Skeletal muscle satellite cell (primary cell): ENCODE measurements around the gene ODAD4.

Source experiments
- H3K27me3 ChIP-seq: 2 replicates; pipeline ENCODE4 v1.7.0; 2013; ENCODE audit warnings: low read length; ENCODE audit not compliant: control insufficient read depth, insufficient read depth
- H3K36me3 ChIP-seq: 2 replicates; pipeline ENCODE4 v1.7.0; 2013; ENCODE audit warnings: mild to moderate bottlenecking, control low read depth, low read length; ENCODE audit not compliant: insufficient read depth
- H3K4me1 ChIP-seq: 2 replicates; pipeline ENCODE4 v1.7.0; 2013; ENCODE audit warnings: low read length; ENCODE audit not compliant: control insufficient read depth, insufficient read depth
- H3K4me2 ChIP-seq: 2 replicates; pipeline ENCODE4 v1.7.0; 2013; ENCODE audit warnings: mild to moderate bottlenecking, low read length
- H3K4me3 ChIP-seq: 2 replicates; pipeline ENCODE4 v1.7.0; 2013; ENCODE audit warnings: low read length
- H3K9ac ChIP-seq: 2 replicates; pipeline ENCODE4 v1.7.0; 2013; ENCODE audit warnings: mild to moderate bottlenecking, low read depth, low read length, moderate library complexity
- H3K9me3 ChIP-seq: replicated peaks from 2 replicates; pipeline ENCODE4 v1.7.0; 2013; ENCODE audit warnings: mild to moderate bottlenecking, control low read depth, low read length

Gene ODAD4

GRCh38 chr17:41977991-41978390 is 47.6 kb downstream of the ODAD4 start:
- peaks cover 83% of the 10 kb centered on the region for H3K36me3 ChIP-seq
- peaks cover 25% of the 10 kb centered on the region for H3K4me1 ChIP-seq
- H3K9me3 ChIP-seq = no peaks in the 10 kb centered on the region
- H3K27me3 ChIP-seq = no peaks in the 10 kb centered on the region
- no peak overlapping the region for H3K9ac ChIP-seq
- no peak overlapping the region for H3K4me2 ChIP-seq
- no peak overlapping the region for H3K4me3 ChIP-seq

- Histone ChIP-seq H3K4me1 (peaks cover 2% of the 10 kb centered on the region), H3K4me3 (no peak overlapping the region), H3K4me2 (no peak overlapping the region), H3K9me3 (no peaks in the 10 kb centered on the region), H3K36me3 (peaks cover 76% of the 10 kb centered on the region), H3K27me3 (no peaks in the 10 kb centered on the region), H3K9ac (no peak overlapping the region)
Measured at GRCh38 chr17:41982026-41982760, 51.8 kb downstream of the ODAD4 start.

- H3K4me2 ChIP-seq = no peak overlapping the region
- no peaks in the 10 kb centered on the region for H3K9me3 ChIP-seq
- no peak overlapping the region for H3K9ac ChIP-seq
- peaks cover 2% of the 10 kb centered on the region for H3K4me1 ChIP-seq
- H3K4me3 ChIP-seq = no peak overlapping the region
- peaks cover 84% of the 10 kb centered on the region for H3K36me3 ChIP-seq
- no peaks in the 10 kb centered on the region for H3K27me3 ChIP-seq
Measured at GRCh38 chr17:41984454-41984853, 54.0 kb downstream of the ODAD4 start.

DNA sequence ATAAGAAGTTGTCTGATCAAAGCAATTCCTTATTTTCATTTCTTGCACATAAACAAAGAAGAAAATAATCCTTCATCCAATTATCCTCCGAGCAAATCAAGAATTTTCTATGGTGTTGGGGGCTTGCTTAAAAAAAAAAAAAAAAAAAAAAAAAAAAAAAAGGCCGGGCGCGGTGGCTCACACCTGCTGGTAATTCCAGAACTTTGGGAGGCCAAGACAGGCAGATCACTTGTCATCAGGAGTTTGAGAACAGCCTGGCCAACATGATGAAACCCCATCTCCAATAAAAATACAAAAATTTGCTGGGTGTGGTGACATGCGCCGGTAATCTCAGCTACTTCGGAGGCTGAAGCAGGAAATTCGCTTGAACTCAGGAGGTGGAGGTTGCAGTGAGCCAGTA is 55.5 kb downstream of the ODAD4 start:
- Histone ChIP-seq H3K4me1 (peaks cover 2% of the 10 kb centered on the region), H3K9me3 (no peaks in the 10 kb centered on the region), H3K4me2 (no peak overlapping the region), H3K4me3 (no peak overlapping the region), H3K27me3 (no peaks in the 10 kb centered on the region), H3K9ac (no peak overlapping the region), H3K36me3 (peaks cover 87% of the 10 kb centered on the region)

GRCh38 chr17:41986634-41987033 is 56.2 kb downstream of the ODAD4 start:
- H3K9me3 ChIP-seq = no peaks in the 10 kb centered on the region

DNA sequence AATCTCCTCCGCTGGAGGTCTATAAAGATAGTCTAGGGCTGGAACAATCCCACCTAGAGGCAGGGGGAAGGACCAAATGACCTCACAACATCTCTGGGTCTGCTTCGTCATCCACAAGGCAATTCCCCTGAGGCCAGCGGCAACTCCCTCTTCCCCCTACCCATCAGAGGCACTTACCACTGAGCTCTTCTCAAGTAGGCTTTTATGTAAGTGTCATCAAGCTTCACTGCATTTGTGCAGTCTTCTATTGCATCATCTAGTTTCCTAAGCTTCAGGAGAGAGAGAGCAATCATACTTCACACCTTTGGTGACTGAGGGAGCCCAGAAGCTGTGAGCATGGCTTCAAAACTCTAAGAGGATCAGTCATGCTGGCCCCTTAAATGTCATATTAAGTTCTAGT is 57.2 kb downstream of the ODAD4 start:
- peaks cover 84% of the 10 kb centered on the region for H3K36me3 ChIP-seq

More at GRCh38 chr17:41986634-41987033, 56.2 kb downstream of the ODAD4 start:
- Histone ChIP-seq H3K36me3 (peaks cover 89% of the 10 kb centered on the region), H3K9ac (no peak overlapping the region), H3K27me3 (no peaks in the 10 kb centered on the region), H3K4me3 (no peak overlapping the region), H3K4me1 (peaks cover 2% of the 10 kb centered on the region), H3K4me2 (no peak overlapping the region)

DNA sequence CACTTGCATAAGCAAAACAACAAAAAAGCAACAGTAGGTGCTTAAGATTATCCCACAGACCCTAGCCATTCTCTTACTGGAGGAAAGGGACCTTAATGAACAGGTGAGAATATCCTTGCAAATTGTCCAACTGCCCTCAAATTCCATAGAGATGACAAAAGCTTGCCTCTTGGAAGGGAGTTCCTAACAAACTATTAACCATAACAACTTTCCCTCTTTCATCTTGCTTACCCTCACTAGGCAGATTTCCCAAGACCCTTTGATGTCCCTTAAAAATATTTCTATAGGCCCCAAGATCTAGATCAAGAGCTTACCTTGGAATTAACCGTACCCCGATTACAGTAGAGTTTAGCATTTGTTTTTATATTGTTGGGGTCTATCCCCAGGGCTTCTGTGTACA is 58.0 kb downstream of the ODAD4 start:
- Histone ChIP-seq H3K4me3 (no peak overlapping the region), H3K9me3 (no peaks in the 10 kb centered on the region), H3K4me2 (no peak overlapping the region), H3K4me1 (peaks cover 14% of the 10 kb centered on the region), H3K36me3 (peaks cover 85% of the 10 kb centered on the region), H3K9ac (no peak overlapping the region), H3K27me3 (no peaks in the 10 kb centered on the region)

More for the DNA sequence above, 57.2 kb downstream of the ODAD4 start:
- no peaks in the 10 kb centered on the region for H3K27me3 ChIP-seq
- H3K4me2 ChIP-seq = no peak overlapping the region
- no peak overlapping the region for H3K9ac ChIP-seq
- H3K9me3 ChIP-seq = no peaks in the 10 kb centered on the region
- H3K4me3 ChIP-seq = no peak overlapping the region
- peaks cover 10% of the 10 kb centered on the region for H3K4me1 ChIP-seq

GRCh38 chr17:41989702-41990419 is 59.4 kb downstream of the ODAD4 start:
- Histone ChIP-seq H3K9ac (no peak overlapping the region), H3K4me2 (no peak overlapping the region), H3K4me3 (no peak overlapping the region), H3K27me3 (no peaks in the 10 kb centered on the region), H3K9me3 (no peaks in the 10 kb centered on the region), H3K36me3 (peaks cover 84% of the 10 kb centered on the region), H3K4me1 (peaks cover 14% of the 10 kb centered on the region)

DNA sequence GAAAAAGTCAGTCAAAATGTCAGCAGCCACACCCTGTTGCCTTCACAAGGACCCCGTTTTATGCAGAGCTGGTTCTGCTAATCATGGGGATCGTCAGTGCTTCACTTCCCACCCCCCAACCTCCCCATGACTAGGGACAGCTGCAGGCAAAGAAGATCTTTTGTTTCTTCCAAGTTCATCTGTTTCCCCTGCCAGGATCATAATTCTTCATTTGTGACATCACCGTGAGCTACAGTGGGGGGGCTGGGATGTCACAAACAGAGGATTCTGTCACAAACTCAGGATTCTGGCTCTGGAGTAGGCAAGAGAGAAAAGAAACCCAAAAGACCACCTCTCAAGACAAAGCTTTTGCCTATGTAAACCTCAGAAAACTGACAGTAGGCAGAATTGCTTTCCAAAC is 62.2 kb downstream of the ODAD4 start:
- peaks cover 85% of the 10 kb centered on the region for H3K36me3 ChIP-seq
- no peak overlapping the region for H3K4me3 ChIP-seq
- no peak overlapping the region for H3K9ac ChIP-seq
- H3K27me3 ChIP-seq = no peaks in the 10 kb centered on the region
- no peaks in the 10 kb centered on the region for H3K9me3 ChIP-seq
- peak overlapping the region; percentile 46 for H3K4me2 ChIP-seq
- H3K4me1 ChIP-seq = peaks cover 31% of the 10 kb centered on the region

DNA sequence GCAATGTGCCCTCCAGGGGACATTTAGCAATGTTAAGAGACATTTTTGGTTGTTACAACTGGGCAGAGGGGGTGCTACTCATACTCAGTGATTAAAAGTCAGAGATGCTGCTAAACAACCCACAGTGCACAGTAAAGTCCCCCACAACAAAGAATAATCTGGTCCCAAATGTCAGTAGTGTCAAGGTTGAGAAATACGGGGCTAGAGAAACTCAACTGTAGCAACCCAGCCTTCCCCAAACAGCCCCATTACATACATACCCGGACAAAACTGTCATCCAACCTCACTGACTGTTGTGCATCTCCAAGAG is 66.4 kb downstream of the ODAD4 start:
- no peak overlapping the region for H3K9ac ChIP-seq

GRCh38 chr17:41998497-41998896 is 68.1 kb downstream of the ODAD4 start:
- Histone ChIP-seq H3K36me3 (peaks cover 79% of the 10 kb centered on the region), H3K9ac (no peak overlapping the region), H3K9me3 (no peaks in the 10 kb centered on the region), H3K4me1 (peaks cover 29% of the 10 kb centered on the region), H3K27me3 (no peaks in the 10 kb centered on the region), H3K4me2 (no peak overlapping the region), H3K4me3 (no peak overlapping the region)

More for the DNA sequence above, 66.4 kb downstream of the ODAD4 start:
- H3K4me1 ChIP-seq = peaks cover 29% of the 10 kb centered on the region
- H3K36me3 ChIP-seq = peaks cover 74% of the 10 kb centered on the region
- no peaks in the 10 kb centered on the region for H3K27me3 ChIP-seq
- no peaks in the 10 kb centered on the region for H3K9me3 ChIP-seq
- H3K4me2 ChIP-seq = peak overlapping the region; percentile 31
- no peak overlapping the region for H3K4me3 ChIP-seq
